ENCODE results near the gene JADE2.
A peak's percentile ranks its signal among the peaks of the same experiment; 100 is the strongest.

The JADE2 gene

GRCh38 chr5:134582941-134583340 lies 57.5 kb downstream of the JADE2 start:
- Histone ChIP-seq H3K4me3 (ENCODE audit: low read depth in 1 of 2, low read length in 1 of 2) (no peak overlapping the region), H3K36me3 (peaks cover 24% of the 10 kb centered on the region), H3K27me3 (no peaks in the 10 kb centered on the region), H3K9me3 (no peaks in the 10 kb centered on the region), H3K4me1 (ENCODE audit: control insufficient read depth in 1 of 2, insufficient read depth in 1 of 2, low read depth in 1 of 2, low read length in 1 of 2) (peaks cover 6% of the 10 kb centered on the region in 2 experiments), H3K27ac (no peak overlapping the region)
- TF ChIP-seq CTCF (IDR thresholded peaks at IDR 0.05): no peak

- Histone ChIP-seq H3K27ac (no peak overlapping the region), H3K27me3 (no peaks in the 10 kb centered on the region), H3K9me3 (no peaks in the 10 kb centered on the region), H3K4me1 (ENCODE audit: control insufficient read depth in 1 of 2, insufficient read depth in 1 of 2, low read depth in 1 of 2, low read length in 1 of 2) (peaks cover 6% of the 10 kb centered on the region in 2 experiments), H3K36me3 (peaks cover 19% of the 10 kb centered on the region), H3K4me3 (ENCODE audit: low read depth in 1 of 2, low read length in 1 of 2) (no peak overlapping the region)
- TF ChIP-seq CTCF (IDR thresholded peaks at IDR 0.05): no peak
Measured at GRCh38 chr5:134583766-134584165, 58.3 kb downstream of the JADE2 start.

GRCh38 chr5:134584662-134585061 lies 59.2 kb downstream of the JADE2 start:
- no peak overlapping the region for H3K4me3 ChIP-seq (ENCODE audit: low read depth in 1 of 2, low read length in 1 of 2)

GRCh38 chr5:134585966-134586365 lies 60.5 kb downstream of the JADE2 start:
- TF ChIP-seq CTCF (IDR thresholded peaks at IDR 0.05): no peak
- Histone ChIP-seq H3K27me3 (no peaks in the 10 kb centered on the region), H3K36me3 (peaks cover 3% of the 10 kb centered on the region)

More at GRCh38 chr5:134584662-134585061, 59.2 kb downstream of the JADE2 start:
- Histone ChIP-seq H3K9me3 (no peaks in the 10 kb centered on the region), H3K4me1 (ENCODE audit: control insufficient read depth in 1 of 2, insufficient read depth in 1 of 2, low read depth in 1 of 2, low read length in 1 of 2) (peaks cover 6% of the 10 kb centered on the region in 2 experiments), H3K27me3 (no peaks in the 10 kb centered on the region), H3K36me3 (peaks cover 10% of the 10 kb centered on the region), H3K27ac (no peak overlapping the region)
- no peak for TF ChIP-seq CTCF (IDR thresholded peaks at IDR 0.05)

GRCh38 chr5:134586866-134587524 lies 61.5 kb downstream of the JADE2 start:
- H3K27me3 ChIP-seq: no peaks in the 10 kb centered on the region
- no peaks in the 10 kb centered on the region for H3K9me3 ChIP-seq
- H3K36me3 ChIP-seq: no peaks in the 10 kb centered on the region
- H3K4me3 ChIP-seq (ENCODE audit: low read depth in 1 of 2, low read length in 1 of 2): no peak overlapping the region
- peak; percentile 64 for TF ChIP-seq CTCF (IDR thresholded peaks at IDR 0.05)
- H3K4me1 ChIP-seq (ENCODE audit: control insufficient read depth in 1 of 2, insufficient read depth in 1 of 2, low read depth in 1 of 2, low read length in 1 of 2): peaks cover 6% of the 10 kb centered on the region in 2 experiments
- no peak overlapping the region for H3K27ac ChIP-seq

More at GRCh38 chr5:134585966-134586365, 60.5 kb downstream of the JADE2 start:
- Histone ChIP-seq H3K4me1 (ENCODE audit: control insufficient read depth in 1 of 2, insufficient read depth in 1 of 2, low read depth in 1 of 2, low read length in 1 of 2) (peaks cover 6% of the 10 kb centered on the region in 2 experiments), H3K4me3 (ENCODE audit: low read depth in 1 of 2, low read length in 1 of 2) (no peak overlapping the region), H3K9me3 (no peaks in the 10 kb centered on the region), H3K27ac (no peak overlapping the region)

All from neutrophil (primary cell).